Placental epithelial cell (primary cell): ENCODE data around the gene POLG. TPM values are rescaled to one million over a fixed set of nuclear protein-coding genes. Genes with fewer than 3 reads are reported as not detected.

Experiments used
- small RNA-seq: library from RNA; depleted of rRNA; stranded (forward); fragments of <200 nt; gene quantifications from one replicate; pipeline ENCODE3, GENCODE V24; 2012
- total RNA-seq: library from RNA; depleted of rRNA; stranded (reverse); fragments of >200 nt; gene quantifications from 2 replicates; pipeline ENCODE4 v1.2.3, GENCODE V29; 2012

The POLG gene
- 64.0 and 84.3 TPM in 2 replicates for total RNA-seq

DNA sequence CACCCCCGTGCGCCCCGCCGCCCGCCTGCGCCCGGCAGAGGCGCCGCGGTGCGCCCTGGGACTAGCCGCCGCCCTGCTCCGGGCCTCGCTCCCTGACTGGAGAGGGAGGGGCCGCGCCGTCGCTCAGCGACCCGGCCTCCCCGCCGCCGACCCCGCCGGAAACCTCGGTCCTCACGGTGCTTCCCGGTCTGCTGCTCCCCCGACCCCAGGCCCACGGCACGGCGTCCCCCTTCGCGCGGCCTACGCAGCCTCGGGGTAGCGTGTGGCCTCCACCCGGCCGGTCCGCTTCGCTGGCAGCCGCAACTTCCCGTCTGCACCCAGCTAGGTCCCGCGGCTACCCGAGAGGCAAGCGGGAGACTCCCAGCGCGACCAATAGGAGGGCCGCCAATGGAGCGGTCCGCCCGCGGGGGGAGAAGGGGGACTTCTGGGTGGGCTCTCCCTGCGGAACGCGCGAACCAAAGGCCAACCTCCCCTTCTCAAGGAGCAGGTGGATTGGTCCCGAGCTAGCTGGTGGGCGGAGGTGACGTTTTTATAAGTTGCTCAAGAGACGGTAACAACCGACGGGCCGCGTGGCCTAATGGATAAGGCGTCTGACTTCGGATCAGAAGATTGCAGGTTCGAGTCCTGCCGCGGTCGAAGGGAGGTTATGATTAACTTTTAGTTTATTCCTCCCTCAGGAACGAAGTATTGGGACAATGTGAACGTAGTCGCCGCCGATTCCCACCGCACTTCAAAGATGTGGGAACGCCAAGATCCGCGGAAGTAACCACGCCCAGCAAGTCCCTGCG, at the start of gene POLG:
Gene POLG, minus strand, starts transcription at position 315 of the 788 bp plus-strand sequence. CDS start 1,070 bp downstream, outside the sequence.

Small RNA genes lying within 50 kb of the gene (small RNA-seq; reads per million reads assigned to genes)
- not detected for gene MIR6766

Other genes with a start within 250 kb of the POLG start
- 24.3 and 50.5 TPM in 2 replicates for gene ABHD2, start 246.4 kb downstream of the POLG start, total RNA-seq
- gene RLBP1, start 113.2 kb downstream of the POLG start, total RNA-seq, result not detected in 2 replicates
- gene FANCI, start 90.8 kb downstream of the POLG start, total RNA-seq, result 16.5 and 22.2 TPM in 2 replicates
- gene RHCG, start 161.8 kb upstream of the POLG start, total RNA-seq, result 0.11 and 2.4 TPM in 2 replicates
- gene TICRR, start 240.6 kb upstream of the POLG start, total RNA-seq, result 2.2 and 2.7 TPM in 2 replicates